Measurements from ENCODE around the gene RFC5.

Gene RFC5

GRCh38 chr12:118052324-118053070 is 36.0 kb downstream of the RFC5 start:
- Mint-ChIP-seq H3K27ac (peak overlapping the region; percentile 84), H3K4me1 (ENCODE audit: low read depth) (peaks cover 52% of the 10 kb centered on the region)
- DNase-seq: no peak

GRCh38 chr12:118053071-118053985 is 36.8 kb downstream of the RFC5 start:
- H3K4me3 Mint-ChIP-seq: no peak overlapping the region
- H3K9me3 Mint-ChIP-seq: no peaks in the 10 kb centered on the region
- peak overlapping the region; percentile 84 for H3K27ac Mint-ChIP-seq
- peaks cover 54% of the 10 kb centered on the region for H3K4me1 Mint-ChIP-seq (ENCODE audit: low read depth)
- H3K27me3 Mint-ChIP-seq: no peaks in the 10 kb centered on the region
- peaks cover 55% of the 10 kb centered on the region for H3K36me3 Mint-ChIP-seq (ENCODE audit: low read depth)
- no peak for DNase-seq

More at GRCh38 chr12:118052324-118053070, 36.0 kb downstream of the RFC5 start:
- Mint-ChIP-seq H3K9me3 (no peaks in the 10 kb centered on the region), H3K36me3 (ENCODE audit: low read depth) (peaks cover 58% of the 10 kb centered on the region), H3K4me3 (peak overlapping the region; percentile 39), H3K27me3 (no peaks in the 10 kb centered on the region)

- Mint-ChIP-seq H3K36me3 (ENCODE audit: low read depth) (peaks cover 49% of the 10 kb centered on the region), H3K9me3 (no peaks in the 10 kb centered on the region), H3K27me3 (no peaks in the 10 kb centered on the region), H3K27ac (peak overlapping the region; percentile 74), H3K4me3 (no peak overlapping the region), H3K4me1 (ENCODE audit: low read depth) (peaks cover 63% of the 10 kb centered on the region)
- peak; percentile 78 for DNase-seq
These were observed 38.6 kb downstream of the RFC5 start for GRCh38 chr12:118055144-118055557.

GRCh38 chr12:118055865-118056773 is 39.6 kb downstream of the RFC5 start:
- no peaks in the 10 kb centered on the region for H3K9me3 Mint-ChIP-seq
- H3K4me3 Mint-ChIP-seq: no peak overlapping the region
- no peak for DNase-seq
- peaks cover 61% of the 10 kb centered on the region for H3K4me1 Mint-ChIP-seq (ENCODE audit: low read depth)
- H3K36me3 Mint-ChIP-seq (ENCODE audit: low read depth): peaks cover 44% of the 10 kb centered on the region
- no peaks in the 10 kb centered on the region for H3K27me3 Mint-ChIP-seq
- H3K27ac Mint-ChIP-seq: peak overlapping the region; percentile 0

GRCh38 chr12:118058227-118058626 is 41.7 kb downstream of the RFC5 start:
- Mint-ChIP-seq H3K4me1 (ENCODE audit: low read depth) (peaks cover 51% of the 10 kb centered on the region), H3K36me3 (ENCODE audit: low read depth) (peaks cover 35% of the 10 kb centered on the region), H3K9me3 (no peaks in the 10 kb centered on the region), H3K4me3 (no peak overlapping the region), H3K27ac (peak overlapping the region; percentile 29), H3K27me3 (no peaks in the 10 kb centered on the region)
- no peak for DNase-seq

GRCh38 chr12:118058881-118059280 is 42.4 kb downstream of the RFC5 start:
- Mint-ChIP-seq H3K9me3 (no peaks in the 10 kb centered on the region), H3K4me3 (peak overlapping the region; percentile 86), H3K27me3 (no peaks in the 10 kb centered on the region), H3K4me1 (ENCODE audit: low read depth) (peaks cover 51% of the 10 kb centered on the region), H3K27ac (peak overlapping the region; percentile 96), H3K36me3 (ENCODE audit: low read depth) (peaks cover 32% of the 10 kb centered on the region)
- DNase-seq: no peak

GRCh38 chr12:118059341-118060191 is 43.1 kb downstream of the RFC5 start:
- Mint-ChIP-seq H3K27ac (peak overlapping the region; percentile 96), H3K9me3 (no peaks in the 10 kb centered on the region), H3K36me3 (ENCODE audit: low read depth) (peaks cover 32% of the 10 kb centered on the region), H3K4me1 (ENCODE audit: low read depth) (peaks cover 58% of the 10 kb centered on the region), H3K27me3 (no peaks in the 10 kb centered on the region), H3K4me3 (peak overlapping the region; percentile 86)
- DNase-seq: no peak

GRCh38 chr12:118060301-118061010 is 44.0 kb downstream of the RFC5 start:
- Mint-ChIP-seq H3K4me3 (peak overlapping the region; percentile 86), H3K4me1 (ENCODE audit: low read depth) (peaks cover 63% of the 10 kb centered on the region), H3K36me3 (ENCODE audit: low read depth) (peaks cover 32% of the 10 kb centered on the region), H3K27ac (peak overlapping the region; percentile 96), H3K27me3 (no peaks in the 10 kb centered on the region), H3K9me3 (no peaks in the 10 kb centered on the region)
- peak; percentile 64 for DNase-seq

- Mint-ChIP-seq H3K4me1 (ENCODE audit: low read depth) (peaks cover 62% of the 10 kb centered on the region), H3K27me3 (no peaks in the 10 kb centered on the region)
These were observed 44.7 kb downstream of the RFC5 start, which contains the start of gene WSB2 for GRCh38 chr12:118061011-118061872. TSS of gene WSB2 (minus strand) at chr12:118061179. CDS start at chr12:118061048, 131 bp downstream.

GRCh38 chr12:118061873-118062843 is 45.7 kb downstream of the RFC5 start:
- H3K4me1 Mint-ChIP-seq (ENCODE audit: low read depth): peaks cover 59% of the 10 kb centered on the region
- peak; percentile 53 for DNase-seq
- no peaks in the 10 kb centered on the region for H3K27me3 Mint-ChIP-seq
- H3K27ac Mint-ChIP-seq: peak overlapping the region; percentile 94
- H3K9me3 Mint-ChIP-seq: no peaks in the 10 kb centered on the region
- H3K4me3 Mint-ChIP-seq: peak overlapping the region; percentile 87
- peaks cover 32% of the 10 kb centered on the region for H3K36me3 Mint-ChIP-seq (ENCODE audit: low read depth)

More at GRCh38 chr12:118061011-118061872, 44.7 kb downstream of the RFC5 start, which contains the start of gene WSB2:
- Mint-ChIP-seq H3K36me3 (ENCODE audit: low read depth) (peaks cover 32% of the 10 kb centered on the region), H3K4me3 (peak within 1 kb of the TSS; percentile 87), H3K27ac (peak within 1 kb of the TSS; percentile 96), H3K9me3 (no peaks in the 10 kb centered on the region)
- DNase-seq: peak; percentile 77

Data from activated T-cell treated with anti-CD3 and anti-CD28 coated beads, Interleukin-2, amount 50 U/mL, for 24 hours (primary cell).